ENCODE measurements around the gene SMIM20.
A peak's percentile ranks its signal among the peaks of the same experiment; 100 is the strongest.

Gene SMIM20

GRCh38 chr4:25874655-25875054 lies 39.4 kb upstream of the SMIM20 start:
- TF ChIP-seq CTCF (conservative IDR thresholded peaks at IDR 0.05; ENCODE audit: low read depth, low read length), result no peak
- DNase-seq (ENCODE audit: low read depth), result no peak
- no peak overlapping the region for H3K4me3 ChIP-seq (ENCODE audit: low read depth, low read length)

GRCh38 chr4:25875281-25875745 lies 38.7 kb upstream of the SMIM20 start:
- no peak for TF ChIP-seq CTCF (conservative IDR thresholded peaks at IDR 0.05; ENCODE audit: low read depth, low read length)

GRCh38 chr4:25878676-25879075 lies 35.3 kb upstream of the SMIM20 start:
- no peak overlapping the region for H3K4me3 ChIP-seq (ENCODE audit: low read depth, low read length)
- DNase-seq (ENCODE audit: low read depth), result no peak
- TF ChIP-seq CTCF (conservative IDR thresholded peaks at IDR 0.05; ENCODE audit: low read depth, low read length), result no peak

More at GRCh38 chr4:25875281-25875745, 38.7 kb upstream of the SMIM20 start:
- DNase-seq (ENCODE audit: low read depth), result no peak
- no peak overlapping the region for H3K4me3 ChIP-seq (ENCODE audit: low read depth, low read length)

- no peak for TF ChIP-seq CTCF (conservative IDR thresholded peaks at IDR 0.05; ENCODE audit: low read depth, low read length)
- no peak overlapping the region for H3K4me3 ChIP-seq (ENCODE audit: low read depth, low read length)
- DNase-seq (ENCODE audit: low read depth), result no peak
Observed at GRCh38 chr4:25879091-25879584, 34.9 kb upstream of the SMIM20 start.

- DNase-seq (ENCODE audit: low read depth), result no peak
- no peak overlapping the region for H3K4me3 ChIP-seq (ENCODE audit: low read depth, low read length)
- TF ChIP-seq CTCF (conservative IDR thresholded peaks at IDR 0.05; ENCODE audit: low read depth, low read length), result no peak
Observed at GRCh38 chr4:25879587-25879986, 34.4 kb upstream of the SMIM20 start.

GRCh38 chr4:25879991-25880651 lies 33.9 kb upstream of the SMIM20 start:
- no peak for TF ChIP-seq CTCF (conservative IDR thresholded peaks at IDR 0.05; ENCODE audit: low read depth, low read length)
- DNase-seq (ENCODE audit: low read depth), result peak; percentile 63
- H3K4me3 ChIP-seq (ENCODE audit: low read depth, low read length), result no peak overlapping the region

GRCh38 chr4:25881193-25881592 lies 32.8 kb upstream of the SMIM20 start:
- no peak for TF ChIP-seq CTCF (conservative IDR thresholded peaks at IDR 0.05; ENCODE audit: low read depth, low read length)
- no peak for DNase-seq (ENCODE audit: low read depth)
- no peak overlapping the region for H3K4me3 ChIP-seq (ENCODE audit: low read depth, low read length)
